ENCODE measurements around the gene HSD17B2.
"Not testable (repeated sequence)": the region's sequence is repeated elsewhere in the genome, so short reads cannot be mapped to it uniquely, and the experiment has no call there.

HSD17B2 gene

DNA sequence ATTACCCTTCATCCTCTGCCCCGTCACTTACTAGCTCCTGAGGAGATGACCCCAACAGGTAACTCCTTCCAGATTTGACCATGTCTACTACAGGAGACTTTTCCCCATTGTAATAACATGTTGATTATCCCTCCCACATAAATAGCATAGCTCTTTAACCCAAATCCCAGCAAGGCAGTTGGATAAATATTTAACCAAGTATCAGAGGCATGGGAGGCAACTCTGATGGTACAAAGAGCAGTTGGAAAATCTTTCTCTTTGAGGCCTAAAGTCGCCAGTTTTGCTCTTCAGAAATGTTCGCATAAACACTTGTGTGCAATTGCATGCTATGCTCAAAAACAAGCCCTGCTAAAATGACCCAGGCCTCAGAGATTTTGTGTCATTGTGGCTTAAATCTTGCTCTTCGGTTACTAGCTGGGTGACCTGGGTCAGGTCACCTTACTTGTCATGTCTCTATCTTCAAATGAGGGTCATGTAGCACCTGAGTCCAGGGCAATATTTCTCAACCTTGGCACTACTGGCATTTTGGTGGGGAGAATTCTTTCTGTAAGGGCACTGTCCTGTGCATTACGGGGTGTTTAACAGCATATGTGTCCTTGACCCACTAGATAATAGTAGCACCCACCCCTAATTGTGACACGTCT, 48.8 kb downstream of the HSD17B2 start:
- no peak for DNase-seq

DNA sequence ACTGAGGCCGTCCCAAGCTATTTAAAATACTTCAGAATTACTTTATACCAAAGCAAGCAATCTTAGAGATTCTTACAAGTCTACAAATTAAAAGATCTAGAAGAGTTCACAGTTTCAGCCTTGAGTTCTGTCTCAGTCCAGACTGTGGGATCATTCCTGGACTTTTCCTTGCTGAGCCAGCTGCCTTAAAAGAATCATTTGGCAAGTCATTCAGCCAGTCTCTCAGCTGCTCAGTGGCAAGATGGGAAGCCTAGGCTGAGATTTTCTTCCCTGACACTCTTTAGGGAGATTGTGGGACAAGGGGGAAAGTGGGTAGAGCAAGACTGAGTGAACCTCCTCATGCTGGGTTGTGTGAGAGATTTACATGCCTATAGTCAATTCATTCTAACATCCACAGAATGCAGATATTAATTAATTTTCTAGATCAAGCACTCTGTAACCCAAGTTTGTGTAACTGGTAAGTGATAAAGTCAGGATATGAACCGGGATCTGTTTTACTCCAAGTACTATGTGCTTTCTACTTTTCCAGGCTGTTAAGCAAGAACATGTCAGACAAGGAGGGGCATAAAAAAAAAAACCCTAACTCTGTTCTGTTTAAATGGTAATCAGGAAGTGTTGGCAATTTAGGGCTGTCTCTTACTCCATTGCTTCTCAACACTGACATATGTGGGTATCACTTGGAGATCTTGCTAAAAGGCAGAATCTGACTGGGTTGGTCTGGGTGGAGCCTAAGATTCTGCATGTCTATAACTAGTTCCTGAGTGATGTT, 50.1 kb downstream of the HSD17B2 start:
- DNase-seq = no peak

DNA sequence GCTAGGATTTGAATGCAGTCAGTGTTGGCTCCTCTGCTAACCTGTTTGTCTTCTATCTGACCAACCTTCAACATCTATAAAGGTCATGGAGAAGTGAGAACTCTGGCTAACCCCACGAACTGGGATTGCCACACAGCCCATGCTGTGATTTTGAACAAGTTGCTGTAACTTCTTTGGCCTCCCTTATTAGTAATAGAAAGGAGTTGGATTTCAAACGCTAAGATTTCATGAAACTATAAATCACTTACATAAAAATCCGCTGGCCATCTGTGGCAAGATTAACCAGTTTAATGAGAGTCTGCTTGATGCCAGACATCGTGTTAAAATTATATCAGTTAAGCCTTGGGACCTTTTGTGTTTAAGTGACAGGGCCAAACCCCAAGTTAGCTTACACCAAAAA, 53.4 kb downstream of the HSD17B2 start:
- DNase-seq = no peak

DNA sequence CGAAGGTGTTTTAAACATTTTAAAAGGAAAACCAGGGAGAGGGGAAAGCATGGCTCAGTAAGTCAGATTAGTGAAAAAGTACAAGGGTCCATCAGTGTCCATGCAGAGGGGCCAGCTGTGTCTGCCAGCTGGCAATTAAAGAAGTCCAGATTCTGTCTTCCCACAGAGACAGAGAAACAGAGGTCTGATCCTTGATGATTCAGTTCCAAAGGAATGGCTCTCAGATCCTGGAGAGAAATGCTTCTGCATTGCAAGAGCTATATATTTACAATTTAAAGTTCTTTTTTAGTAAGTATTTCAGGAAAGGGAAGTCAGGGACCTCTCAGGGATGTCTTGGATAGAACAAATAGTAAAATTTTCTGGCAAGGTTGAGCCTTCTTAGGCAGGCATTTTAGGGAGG, 56.2 kb downstream of the HSD17B2 start:
- DNase-seq = no peak

DNA sequence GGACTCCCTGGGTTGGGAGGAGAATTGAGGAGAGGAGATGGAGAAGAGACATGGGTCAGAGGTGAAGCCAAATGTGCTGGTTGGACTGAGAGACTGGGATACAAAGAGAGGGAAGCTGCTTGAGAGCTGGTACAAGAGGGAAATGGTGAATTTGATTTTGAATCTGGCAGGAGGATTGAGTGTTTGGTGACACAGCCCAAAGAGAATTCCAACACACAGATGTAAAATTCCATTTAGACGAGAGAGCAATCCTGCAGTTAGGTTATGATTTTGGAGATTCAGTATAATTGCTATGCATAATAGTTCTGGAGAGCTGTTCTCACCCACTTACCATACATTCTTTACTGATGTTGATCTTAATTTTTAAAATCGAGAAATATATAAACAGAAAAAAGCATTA, 57.7 kb downstream of the HSD17B2 start:
- no peak for DNase-seq

DNA sequence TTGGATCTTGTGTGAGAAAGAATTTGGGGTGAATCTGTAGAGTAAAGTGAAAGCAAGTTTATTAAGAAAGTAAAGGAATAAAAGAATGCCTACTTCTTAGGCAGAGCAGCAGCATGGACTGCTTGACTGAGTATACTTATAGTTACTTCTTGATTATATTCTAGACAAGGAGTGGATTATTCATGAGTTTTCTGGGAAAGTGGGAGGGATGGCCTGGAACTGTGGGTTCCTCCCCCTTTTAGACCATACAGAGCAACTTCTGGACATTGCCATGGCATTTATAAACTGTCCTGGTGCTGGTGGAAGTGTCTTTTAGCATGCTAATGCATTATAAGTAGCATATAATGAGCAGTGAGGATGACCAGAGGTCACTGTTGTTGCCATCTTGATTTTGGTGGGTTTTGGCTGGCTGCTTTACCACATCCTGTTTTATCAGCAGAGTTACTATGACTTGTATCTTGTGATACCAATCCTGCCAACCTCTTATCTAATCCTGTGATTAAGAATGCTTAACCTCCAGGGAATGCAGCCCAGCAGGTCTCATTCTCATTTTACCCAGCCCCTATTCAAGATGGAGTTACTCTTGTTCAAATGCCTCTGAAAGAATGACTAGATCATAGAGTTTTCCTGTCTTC, 58.7 kb downstream of the HSD17B2 start:
- no peak for DNase-seq

DNA sequence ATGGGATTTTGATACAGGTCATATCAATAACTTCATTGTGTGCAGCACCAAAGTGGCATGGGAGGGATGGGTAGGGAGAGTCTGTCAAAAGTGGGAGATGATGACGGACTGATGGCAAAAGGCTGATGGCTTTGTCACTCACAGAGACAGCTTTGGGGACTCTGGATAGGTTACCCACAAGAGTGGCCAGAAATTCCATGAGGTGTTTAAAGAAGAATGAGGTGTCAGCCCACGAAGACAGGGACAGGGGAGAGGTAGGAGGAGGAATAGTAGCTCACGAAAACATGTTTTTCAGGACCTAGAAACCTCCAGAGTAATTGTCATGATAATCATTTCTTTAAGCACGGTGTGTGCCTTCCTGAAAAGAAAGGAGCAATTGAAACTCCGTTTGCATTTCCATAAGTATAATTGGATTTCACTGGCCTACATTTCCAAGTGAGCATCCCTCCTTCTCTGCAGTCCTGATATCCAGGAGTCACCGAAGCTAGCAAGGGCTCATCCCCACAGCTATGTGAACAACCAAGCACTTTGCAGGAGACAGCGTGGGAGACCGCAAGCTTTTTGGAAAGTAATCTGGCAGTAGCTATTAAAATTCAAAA, 60.0 kb downstream of the HSD17B2 start:
- no peak for DNase-seq

GRCh38 chr16:82096641-82097040, 61.6 kb downstream of the HSD17B2 start:
- no peak for DNase-seq

GRCh38 chr16:82105107-82105506, 70.1 kb downstream of the HSD17B2 start:
- DNase-seq = no peak

DNA sequence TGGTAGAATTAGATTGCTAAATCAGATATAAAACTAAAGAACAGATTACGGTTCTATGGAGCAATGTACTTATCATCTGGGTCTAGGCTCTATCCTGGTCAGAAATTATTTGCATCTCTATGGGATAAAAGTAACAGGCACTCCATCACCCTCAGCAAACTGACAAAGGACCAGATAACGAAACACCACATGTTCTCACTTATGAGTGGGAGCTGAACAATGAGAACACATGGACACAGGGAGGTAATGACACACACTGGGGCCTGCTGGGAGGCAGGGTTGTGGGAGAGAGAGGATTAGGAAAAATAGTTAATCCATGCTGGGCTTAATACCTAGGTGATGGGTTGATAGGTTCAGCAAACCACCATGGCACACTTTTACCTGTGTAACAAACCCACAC, 73.0 kb downstream of the HSD17B2 start:
- no peak for DNase-seq

- no peak for DNase-seq
Measured at GRCh38 chr16:82108774-82109173, 73.7 kb downstream of the HSD17B2 start.

- DNase-seq = not testable (repeated sequence)
Measured at GRCh38 chr16:82109266-82109665, 74.2 kb downstream of the HSD17B2 start.

- DNase-seq = no peak
Measured at GRCh38 chr16:82111944-82112343, 76.9 kb downstream of the HSD17B2 start.

DNA sequence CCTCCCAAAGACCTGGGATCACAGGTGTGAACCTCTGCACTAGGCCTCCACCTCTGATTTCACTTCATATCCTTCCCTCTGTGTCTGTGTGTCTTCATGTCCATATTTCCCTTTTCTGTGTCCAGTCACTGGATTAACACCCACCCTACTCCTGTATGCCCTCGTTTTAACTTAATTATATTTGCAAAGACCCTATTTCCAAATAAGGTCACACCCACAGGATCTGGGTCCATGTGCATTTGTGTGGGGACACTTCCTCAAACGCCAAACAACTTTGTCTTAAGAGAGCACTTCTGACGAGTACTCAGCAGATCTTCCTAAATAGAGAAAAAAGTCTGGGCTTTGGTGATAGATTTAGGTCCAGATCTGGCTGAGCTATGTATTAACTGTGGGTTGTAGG, 78.7 kb downstream of the HSD17B2 start:
- no peak for DNase-seq

DNA sequence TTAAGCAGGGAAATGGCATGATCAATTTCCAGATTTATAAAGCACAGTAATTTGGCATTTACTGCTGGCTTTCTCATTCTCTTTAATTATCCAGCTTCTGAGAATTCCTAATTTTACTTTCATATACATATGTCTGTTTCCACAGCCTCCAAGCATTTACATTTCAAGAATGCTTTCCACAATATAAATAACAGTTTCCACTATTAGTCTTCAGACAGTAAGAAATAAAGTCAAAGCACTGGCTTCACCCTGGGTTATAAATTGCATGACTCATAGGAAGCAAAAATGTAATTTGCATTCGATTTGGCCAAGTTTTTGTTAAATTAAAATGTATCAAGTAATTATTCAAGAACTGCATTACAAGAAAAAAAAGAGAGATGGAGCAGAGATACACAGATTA, 81.5 kb downstream of the HSD17B2 start:
- no peak for DNase-seq

GRCh38 chr16:82118749-82119148, 83.7 kb downstream of the HSD17B2 start:
- no peak for DNase-seq

- DNase-seq = no peak
Measured at GRCh38 chr16:82119405-82119804, 84.4 kb downstream of the HSD17B2 start.

- no peak for DNase-seq
Measured at GRCh38 chr16:82124651-82125050, 89.6 kb downstream of the HSD17B2 start.

- DNase-seq = no peak
Measured at GRCh38 chr16:82129881-82130280, 94.8 kb downstream of the HSD17B2 start.

DNA sequence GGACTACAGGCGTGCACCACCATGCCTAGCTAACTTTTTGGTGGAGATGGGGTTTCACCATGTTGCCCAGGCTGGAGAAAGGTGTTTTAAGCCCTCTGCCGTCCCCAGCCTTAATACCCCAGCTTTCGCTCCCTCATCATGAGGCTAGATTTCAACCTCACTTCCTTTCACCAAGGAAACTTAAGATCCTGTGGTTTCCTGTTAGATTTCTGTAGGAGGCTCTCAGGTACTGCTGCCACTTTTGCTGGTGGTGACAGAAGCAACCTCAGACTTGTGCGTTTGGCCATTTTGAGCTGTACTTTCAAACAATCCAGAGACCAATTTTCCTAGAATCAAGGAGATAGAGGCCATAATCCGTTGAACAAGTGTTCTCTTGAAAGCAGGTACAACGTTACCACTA, 98.7 kb downstream of the HSD17B2 start:
- no peak for DNase-seq

DNA sequence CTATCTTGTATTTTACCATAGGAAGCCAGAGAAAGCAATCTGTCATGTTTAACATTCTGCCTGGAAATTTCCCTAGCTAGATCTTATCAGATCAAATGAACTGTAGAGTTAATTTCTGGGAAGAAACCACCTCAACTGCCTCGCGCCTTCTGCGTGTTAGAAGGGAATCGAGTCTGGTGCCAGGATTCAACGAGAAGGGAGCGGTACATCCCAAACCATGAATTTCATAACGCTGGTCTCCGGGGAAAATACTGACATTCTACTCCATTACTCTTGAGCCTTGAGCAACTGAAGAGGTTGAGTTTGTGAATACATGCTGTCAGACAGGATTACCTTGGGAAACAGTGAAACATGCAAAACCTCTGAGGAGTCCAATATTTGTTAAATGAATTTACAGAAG, 99.8 kb downstream of the HSD17B2 start:
- DNase-seq = no peak

DNA sequence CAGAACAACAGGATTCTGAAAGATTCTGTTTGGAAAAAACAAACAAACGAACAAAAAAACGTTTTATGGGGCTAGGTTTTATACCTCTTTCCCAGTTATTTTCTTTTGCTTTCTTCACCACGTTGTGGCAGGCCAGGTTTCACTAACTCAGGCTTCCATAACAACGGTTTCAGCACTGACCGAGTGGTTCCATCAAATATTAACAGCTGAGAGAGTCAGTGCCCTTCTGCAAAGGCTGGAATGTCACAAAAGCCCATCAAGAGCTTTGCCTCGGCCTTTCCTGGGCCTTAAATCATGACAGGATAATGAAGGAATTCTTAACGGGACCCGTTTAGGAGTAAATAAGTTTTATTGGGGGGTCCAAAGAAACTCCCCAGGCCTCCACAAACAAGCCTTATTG, 100.8 kb downstream of the HSD17B2 start:
- DNase-seq = no peak

DNA sequence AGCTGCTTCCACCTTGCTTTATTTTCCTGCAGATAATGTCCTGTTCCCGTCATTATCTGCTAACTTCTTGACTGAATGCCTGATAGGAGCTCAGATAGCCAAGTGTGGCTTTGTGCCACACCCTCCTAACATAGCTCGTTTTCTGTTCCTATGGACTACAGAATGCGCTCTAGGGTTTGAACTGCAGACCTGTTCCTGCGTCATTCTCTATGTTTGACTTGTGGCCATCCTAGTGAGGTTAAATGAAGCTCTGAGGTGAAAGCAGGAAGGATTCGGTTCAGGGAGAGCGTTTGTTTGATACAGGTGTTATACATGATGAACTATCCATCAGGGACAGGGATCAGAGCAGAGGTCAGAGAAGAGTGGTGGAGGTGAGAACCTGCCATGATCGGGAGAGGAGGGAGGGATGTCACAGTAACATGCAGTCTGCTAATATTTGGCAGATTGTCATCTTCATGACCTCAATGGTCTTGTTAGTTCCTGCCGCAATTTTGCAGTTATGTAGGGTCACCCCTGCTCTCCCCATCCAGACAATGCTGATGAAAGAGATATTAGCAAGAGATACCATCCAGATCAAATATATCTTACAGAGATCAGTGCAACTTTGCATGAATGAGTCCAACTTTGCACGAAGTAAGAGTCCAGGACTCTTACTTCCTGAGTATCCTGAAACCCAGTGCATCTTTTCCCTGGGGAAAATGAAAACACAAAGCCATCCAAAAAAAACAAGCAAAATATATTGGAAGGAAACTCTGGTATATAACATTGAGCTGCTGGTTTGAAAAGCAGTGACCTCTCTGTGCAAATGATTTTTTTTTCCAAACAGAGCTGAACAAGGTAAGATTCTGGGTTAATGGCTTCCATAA, 102.1 kb downstream of the HSD17B2 start:
- no peak for DNase-seq

Measured in SHP77 treated with DMSO at 0.1 percent for 48 hours (cell line).